H9 (cell line): ENCODE results near the gene ZSCAN30. TPM values are rescaled to one million over a fixed set of nuclear protein-coding genes. Genes with fewer than 3 reads are reported as not detected.

ENCODE experiments used
- DNase-seq: peaks from one replicate; pipeline ENCODE4 v3.0.0-alpha.2; 2017
- H2AFZ ChIP-seq: one replicate; pipeline ENCODE4 v1.6.1; 2013; ENCODE audit warnings: mild to moderate bottlenecking, low read length, control low read depth, moderate library complexity
- H2AK5ac ChIP-seq: 2 replicates; pipeline ENCODE4 v1.6.1; 2013; ENCODE audit warnings: low read length, control low read depth, mixed read lengths; ENCODE audit not compliant: insufficient read length
- H2BK120ac ChIP-seq: one replicate; pipeline ENCODE4 v1.6.1; 2013; ENCODE audit warnings: low read depth, mild to moderate bottlenecking, low read length, control low read depth, inconsistent platforms; ENCODE audit not compliant: poor library complexity, severe bottlenecking
- H2BK12ac ChIP-seq: 2 replicates; pipeline ENCODE4 v1.6.1; 2013; ENCODE audit warnings: low read length, control low read depth, mixed read lengths, low read depth; ENCODE audit not compliant: insufficient read length
- H2BK15ac ChIP-seq: 2 replicates; pipeline ENCODE4 v1.6.1; 2013; ENCODE audit warnings: low read depth, low read length, control low read depth
- H2BK20ac ChIP-seq: one replicate; pipeline ENCODE4 v1.6.1; 2013; ENCODE audit warnings: low read depth, mild to moderate bottlenecking, low read length, control low read depth, inconsistent platforms; ENCODE audit not compliant: poor library complexity, severe bottlenecking
- H2BK5ac ChIP-seq: 2 replicates; pipeline ENCODE4 v1.6.1; 2013; ENCODE audit warnings: low read length, control low read depth, mixed read lengths; ENCODE audit not compliant: insufficient read length
- H3K14ac ChIP-seq: 2 replicates; pipeline ENCODE4 v1.6.1; 2013; ENCODE audit warnings: low read length, control low read depth; ENCODE audit not compliant: insufficient read depth
- H3K18ac ChIP-seq: 2 replicates; pipeline ENCODE4 v1.6.1; 2013; ENCODE audit warnings: low read depth, mild to moderate bottlenecking, mixed read lengths, low read length, control low read depth; ENCODE audit not compliant: insufficient read length
- H3K23ac ChIP-seq: 2 replicates; pipeline ENCODE4 v1.6.1; 2013; ENCODE audit warnings: low read length, control low read depth, mixed read lengths, low read depth; ENCODE audit not compliant: insufficient read length
- H3K23me2 ChIP-seq: 2 replicates; pipeline ENCODE4 v1.6.1; 2013; ENCODE audit warnings: low read depth, mild to moderate bottlenecking, mixed read lengths, low read length, control low read depth; ENCODE audit not compliant: insufficient read length, poor library complexity, severe bottlenecking
- H3K27ac ChIP-seq: 2 replicates; pipeline ENCODE4 v1.5.1; 2013; ENCODE audit warnings: low read length, control low read depth, mixed read lengths, low read depth; ENCODE audit not compliant: insufficient read length
- H3K27me3 ChIP-seq: 2 replicates; pipeline ENCODE4 v1.6.1; 2013; ENCODE audit warnings: low read length, control low read depth, inconsistent platforms; ENCODE audit not compliant: insufficient read depth
- H3K4ac ChIP-seq: 2 replicates; pipeline ENCODE4 v1.6.1; 2013; ENCODE audit warnings: low read depth, mild to moderate bottlenecking, control low read depth, inconsistent platforms, low read length, moderate library complexity
- H3K4me1 ChIP-seq: 2 replicates; pipeline ENCODE4 v1.6.1; 2013; ENCODE audit warnings: low read length, control low read depth, inconsistent platforms; ENCODE audit not compliant: insufficient read depth
- H3K4me2 ChIP-seq: 2 replicates; pipeline ENCODE4 v1.6.1; 2013; ENCODE audit warnings: low read length, control low read depth, mixed read lengths; ENCODE audit not compliant: insufficient read length, insufficient read depth
- H3K56ac ChIP-seq: 2 replicates; pipeline ENCODE4 v1.6.1; 2013; ENCODE audit warnings: low read depth, mild to moderate bottlenecking, mixed read lengths, low read length, control low read depth; ENCODE audit not compliant: insufficient read length
- H3K79me1 ChIP-seq: 2 replicates; pipeline ENCODE4 v1.6.1; 2013; ENCODE audit warnings: low read depth, mild to moderate bottlenecking, moderate library complexity, low read length, control low read depth, inconsistent platforms; ENCODE audit not compliant: insufficient read depth, poor library complexity, severe bottlenecking
- H3K79me2 ChIP-seq: 2 replicates; pipeline ENCODE4 v1.6.1; 2013; ENCODE audit warnings: low read length, control low read depth, inconsistent platforms; ENCODE audit not compliant: insufficient read depth
- H3K9ac ChIP-seq: 2 replicates; pipeline ENCODE4 v1.6.1; 2013; ENCODE audit warnings: low read length, control low read depth, mixed read lengths; ENCODE audit not compliant: insufficient read length; ENCODE audit errors: extremely low read depth
- H3K9me3 ChIP-seq: one replicate; pipeline ENCODE4 v1.6.1; 2013; ENCODE audit warnings: low read depth, low read length, inconsistent platforms; ENCODE audit not compliant: control insufficient read depth
- H3T11ph ChIP-seq: one replicate; pipeline ENCODE4 v1.6.1; 2013; ENCODE audit warnings: mild to moderate bottlenecking, low read length, control low read depth, inconsistent platforms
- H4K20me1 ChIP-seq: one replicate; pipeline ENCODE4 v1.6.1; 2013; ENCODE audit not compliant: control insufficient read depth, insufficient read length, insufficient read depth
- H4K5ac ChIP-seq: 2 replicates; pipeline ENCODE4 v1.6.1; 2013; ENCODE audit warnings: low read depth, mild to moderate bottlenecking, mixed read lengths, low read length, control low read depth; ENCODE audit not compliant: insufficient read length
- H4K8ac ChIP-seq: replicated peaks from 2 replicates; pipeline ENCODE4 v1.6.1; 2013; ENCODE audit warnings: low read length, control low read depth, mixed read lengths, low read depth; ENCODE audit not compliant: insufficient read length
- H4K91ac ChIP-seq: 2 replicates; pipeline ENCODE4 v1.6.1; 2013; ENCODE audit warnings: low read depth, mild to moderate bottlenecking, moderate library complexity, mixed read lengths, low read length, control low read depth; ENCODE audit not compliant: insufficient read length
- H3K27ac Mint-ChIP-seq, 3 experiments: 2 replicates in 2 of 3; 3 replicates in 1 of 3; pipeline ENCODE4 v1.8.0; 2020 to 2021; ENCODE audit warnings: mixed read lengths in 3 of 3, mild to moderate bottlenecking in 1 of 3, moderate library complexity in 1 of 3
- H3K27me3 Mint-ChIP-seq: 2 replicates; pipeline ENCODE4 v1.8.0; 2021; ENCODE audit warnings: low read depth, mild to moderate bottlenecking, moderate library complexity, mixed read lengths
- H3K36me3 Mint-ChIP-seq, 3 experiments: 2 replicates in 2 of 3; 3 replicates in 1 of 3; pipeline ENCODE4 v1.8.0; 2020 to 2021; ENCODE audit warnings: low read depth in 3 of 3, mixed read lengths in 3 of 3; ENCODE audit not compliant: insufficient read depth in 1 of 3
- H3K4me1 Mint-ChIP-seq, 2 experiments: 2 replicates each; pipeline ENCODE4 v1.8.0; 2020; ENCODE audit warnings: mixed read lengths in 2 of 2
- H3K4me3 Mint-ChIP-seq, 2 experiments: 2 replicates in 1 of 2; 3 replicates in 1 of 2; pipeline ENCODE4 v1.8.0; 2020 to 2021; ENCODE audit warnings: mild to moderate bottlenecking in 2 of 2, mixed read lengths in 2 of 2, moderate library complexity in 1 of 2
- H3K9me3 Mint-ChIP-seq, 2 experiments: 2 replicates in 1 of 2; 3 replicates in 1 of 2; pipeline ENCODE4 v1.8.0; 2020; ENCODE audit warnings: mild to moderate bottlenecking in 2 of 2, mixed read lengths in 2 of 2, moderate library complexity in 1 of 2
- CTCF ChIP-seq: fragments of 200-600 bp; sonication (generic); conservative IDR thresholded peaks from 3 replicates; pipeline ENCODE4 v1.8.0; 2021; ENCODE audit warnings: antibody characterized with exemption, mild to moderate bottlenecking
- WGBS: extraction: QIAGEN DNeasy Blood & Tissue Kit; methylation state at CpG from one replicate; pipeline ENCODE4 v1.1.7; 2013; ENCODE audit warnings: missing lambda C conversion rate, low lambda C conversion rate, mixed read lengths; ENCODE audit not compliant: insufficient read length; ENCODE audit errors: extremely low coverage; 5-methylcytosine and 5-hydroxymethylcytosine counted together
- total RNA-seq: library from RNA; stranded (reverse); gene quantifications from 2 replicates; pipeline ENCODE4 v1.2.1, GENCODE V29; 2021

Gene ZSCAN30
- total RNA-seq, 1 experiment from 2014 or later = 11.6 TPM

- Histone ChIP-seq H2BK20ac (no peak overlapping the region), H4K91ac (no peak overlapping the region), H3K27me3 (no peaks in the 10 kb centered on the region), H3K56ac (no peak overlapping the region), H3K9me3 (peaks cover 5% of the 10 kb centered on the region), H3T11ph (no peak overlapping the region), H3K4me2 (peak overlapping the region; percentile 90), H2BK5ac (no peak overlapping the region), H3K27ac (no peak overlapping the region), H2BK12ac (no peak overlapping the region), H3K9ac (peak overlapping the region; percentile 53), H2BK120ac (no peak overlapping the region), H3K14ac (peak overlapping the region; percentile 26; the same call in 1 of the 2 replicates), H2AFZ (no peak overlapping the region), H3K79me1 (peaks cover 3% of the 10 kb centered on the region), H2AK5ac (no peak overlapping the region), H3K23ac (no peak overlapping the region), H4K8ac (no peak overlapping the region), H3K79me2 (no peaks in the 10 kb centered on the region), H2BK15ac (no peak overlapping the region), H4K5ac (no peak overlapping the region), H3K4me1 (no peaks in the 10 kb centered on the region), H3K4ac (no peak overlapping the region), H3K18ac (no peak overlapping the region), H3K23me2 (peaks cover 8% of the 10 kb centered on the region), H4K20me1 (no peaks in the 10 kb centered on the region)
- no CpG with 5 or more reads among the region's 8 CpGs for WGBS
- no peaks in the 10 kb centered on the region for H3K27me3 Mint-ChIP-seq
- peaks cover 28 to 29% of the 10 kb centered on the region in 2 experiments for H3K9me3 Mint-ChIP-seq
- peaks cover 14 to 18% of the 10 kb centered on the region in 2 experiments for H3K4me1 Mint-ChIP-seq
- H3K4me3 Mint-ChIP-seq = peak overlapping the region; percentile 96 to 97
- H3K27ac Mint-ChIP-seq = peak overlapping the region; percentile 97 to 98 (median 98)
- no peak for TF ChIP-seq CTCF
- DNase-seq = peak; percentile 31
- peaks cover 18 to 47% (median 34%) of the 10 kb centered on the region in 3 experiments for H3K36me3 Mint-ChIP-seq
Observed at GRCh38 chr18:35289727-35290093, 319 bp downstream of the ZSCAN30 start.
